Right cardiac atrium (tissue), 5 donors: ENCODE results near the gene KLK2. TPM values are rescaled to one million over a fixed set of nuclear protein-coding genes. Genes with fewer than 3 reads are reported as not detected.
A peak's percentile ranks its signal among the peaks of the same experiment; 100 is the strongest.

Experiments
- ATAC-seq, 2 donors: fragments of 200-7000 bp; cut with Tn5 transposase; one replicate each; pipeline versions ENCODE4 v1.8.0 to v1.9.1; 2020; ENCODE audit warnings: moderate library complexity in 2 of 2, mild to moderate bottlenecking in 1 of 2
- DNase-seq, 3 donors: peaks; one replicate each; pipeline ENCODE4 v3.0.0-alpha.2; 2020
- H3K27ac ChIP-seq: one replicate; pipeline ENCODE4 v1.5.1; 2013; ENCODE audit warnings: mild to moderate bottlenecking, low read length, control low read depth, moderate library complexity
- H3K27me3 ChIP-seq: one replicate; pipeline ENCODE4 v1.6.1; 2013; ENCODE audit not compliant: control insufficient read depth, insufficient read depth
- H3K4me1 ChIP-seq: one replicate; pipeline ENCODE4 v1.6.1; 2013; ENCODE audit warnings: low read length; ENCODE audit not compliant: control insufficient read depth, insufficient read depth
- H3K4me3 ChIP-seq: one replicate; pipeline ENCODE4 v1.5.1; 2013; ENCODE audit warnings: low read length, control low read depth
- H3K9me3 ChIP-seq: one replicate; pipeline ENCODE4 v1.6.1; 2013; ENCODE audit warnings: low read length; ENCODE audit not compliant: control insufficient read depth
- WGBS: extraction: QIAGEN DNeasy Blood & Tissue Kit; methylation state at CpG from one replicate; pipeline ENCODE4 v1.1.7; 2013; 5-methylcytosine and 5-hydroxymethylcytosine counted together
- intact Hi-C, 4 donors: fragments of 100-400 bp; cut with DNase I; formaldehyde crosslinking; loops; one replicate each; pipeline versions ENCODE4 v1.11.0 to v1.14.0; 2022 to 2023
- polyA plus RNA-seq: library from polyadenylated mRNA; stranded (reverse); fragments of 200-250 nt; gene quantifications from one replicate; pipeline ENCODE4 v1.2.3, GENCODE V29; 2013
- total RNA-seq, 4 donors: library from RNA; stranded (reverse); fragmentation: NEBNext Ultra II Directional; extraction: Animal tissue kit (Norgen Biotek cat#: 25700); gene quantifications; one replicate each; pipeline ENCODE4 v1.2.1, GENCODE V29; 2021
- donor health status: healthy with polysubstance abuse.
- donor health status: DM: no; HTN: yes; CAD: no.
- donor health status: DM: no; HTN: no; CAD: no.
- donor health status: DM: no; HTN: yes; CAD: no; lungs with severe emphysema.
- donor health status: DM: yes; HTN: yes; CAD: no.

The KLK2 gene
- total and polyA plus RNA-seq, 5 donors: not detected

DNA sequence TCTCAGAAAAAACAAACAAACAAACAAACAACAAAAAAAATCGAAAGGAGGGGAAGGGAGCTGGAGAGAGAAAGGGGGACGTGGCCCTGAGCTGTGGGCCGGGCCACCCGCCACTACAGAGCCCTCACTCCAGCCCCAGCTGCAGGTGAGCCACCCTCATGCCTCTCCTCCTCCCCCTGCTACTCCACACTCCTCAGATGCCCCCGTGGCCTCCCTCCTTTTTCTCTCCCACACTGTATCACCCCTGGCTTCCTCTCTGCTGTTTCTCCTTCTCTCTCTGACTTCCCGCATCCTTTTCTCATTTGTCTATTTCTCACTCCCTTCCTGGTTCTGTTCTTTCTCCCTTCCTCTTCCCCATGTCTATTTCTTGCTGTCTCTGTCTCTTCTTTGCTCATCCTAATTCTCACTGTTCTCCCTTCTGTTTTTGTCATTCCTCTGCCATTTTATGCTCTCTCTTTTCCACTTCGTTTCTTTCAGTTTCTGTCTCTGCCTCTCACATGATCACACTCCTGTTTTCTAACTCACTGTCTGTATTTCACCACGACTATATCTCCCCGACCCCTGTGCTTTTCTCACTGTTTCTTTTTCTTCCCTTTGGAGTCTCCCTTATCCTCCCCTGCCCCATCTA, 2.7 kb downstream of the KLK2 start:
- intact Hi-C loops: no loop called here
- Histone ChIP-seq H3K27ac (no peak overlapping the region), H3K27me3 (peaks cover 4% of the 10 kb centered on the region), H3K9me3 (no peaks in the 10 kb centered on the region), H3K4me3 (no peak overlapping the region), H3K4me1 (no peaks in the 10 kb centered on the region)
- ATAC-seq: no peak
- no peak for DNase-seq
- 37% methylated on average over 9 of the region's 9 CpGs for WGBS

DNA sequence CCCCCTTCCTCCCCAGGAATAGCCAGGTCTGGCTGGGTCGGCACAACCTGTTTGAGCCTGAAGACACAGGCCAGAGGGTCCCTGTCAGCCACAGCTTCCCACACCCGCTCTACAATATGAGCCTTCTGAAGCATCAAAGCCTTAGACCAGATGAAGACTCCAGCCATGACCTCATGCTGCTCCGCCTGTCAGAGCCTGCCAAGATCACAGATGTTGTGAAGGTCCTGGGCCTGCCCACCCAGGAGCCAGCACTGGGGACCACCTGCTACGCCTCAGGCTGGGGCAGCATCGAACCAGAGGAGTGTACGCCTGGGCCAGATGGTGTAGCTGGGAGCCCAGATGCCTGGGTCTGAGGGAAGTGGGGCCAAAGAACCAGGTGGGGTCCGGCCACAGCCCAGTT, 3.2 kb downstream of the KLK2 start:
- ATAC-seq (no peak), DNase-seq (no peak)
- Histone ChIP-seq H3K27me3 (no peaks in the 10 kb centered on the region), H3K4me1 (no peaks in the 10 kb centered on the region), H3K4me3 (no peak overlapping the region), H3K27ac (no peak overlapping the region), H3K9me3 (no peaks in the 10 kb centered on the region)
- intact Hi-C loops: no loop called here
- WGBS: 59% methylated on average over 7 of the region's 7 CpGs

GRCh38 chr19:50877338-50877737, 4.1 kb downstream of the KLK2 start:
- Histone ChIP-seq H3K27ac (no peak overlapping the region), H3K4me3 (no peak overlapping the region), H3K4me1 (no peaks in the 10 kb centered on the region), H3K27me3 (no peaks in the 10 kb centered on the region), H3K9me3 (no peaks in the 10 kb centered on the region)
- ATAC-seq (peak in 1 of 2 donors; percentile 10), DNase-seq (no peak)
- intact Hi-C loops: no loop called here
- 22% methylated on average over 8 of the region's 8 CpGs for WGBS

DNA sequence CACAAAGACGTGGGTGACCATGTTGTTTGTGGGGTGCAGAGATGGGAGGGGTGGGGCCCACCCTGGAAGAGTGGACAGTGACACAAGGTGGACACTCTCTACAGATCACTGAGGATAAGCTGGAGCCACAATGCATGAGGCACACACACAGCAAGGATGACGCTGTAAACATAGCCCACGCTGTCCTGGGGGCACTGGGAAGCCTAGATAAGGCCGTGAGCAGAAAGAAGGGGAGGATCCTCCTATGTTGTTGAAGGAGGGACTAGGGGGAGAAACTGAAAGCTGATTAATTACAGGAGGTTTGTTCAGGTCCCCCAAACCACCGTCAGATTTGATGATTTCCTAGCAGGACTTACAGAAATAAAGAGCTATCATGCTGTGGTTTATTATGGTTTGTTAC, 5.6 kb downstream of the KLK2 start:
- DNase-seq (no peak), ATAC-seq (no peak)
- Histone ChIP-seq H3K9me3 (no peaks in the 10 kb centered on the region), H3K4me1 (no peaks in the 10 kb centered on the region), H3K4me3 (no peak overlapping the region), H3K27me3 (no peaks in the 10 kb centered on the region), H3K27ac (no peak overlapping the region)
- intact Hi-C loops: no loop called here
- 40% methylated on average over 5 of the region's 5 CpGs for WGBS

DNA sequence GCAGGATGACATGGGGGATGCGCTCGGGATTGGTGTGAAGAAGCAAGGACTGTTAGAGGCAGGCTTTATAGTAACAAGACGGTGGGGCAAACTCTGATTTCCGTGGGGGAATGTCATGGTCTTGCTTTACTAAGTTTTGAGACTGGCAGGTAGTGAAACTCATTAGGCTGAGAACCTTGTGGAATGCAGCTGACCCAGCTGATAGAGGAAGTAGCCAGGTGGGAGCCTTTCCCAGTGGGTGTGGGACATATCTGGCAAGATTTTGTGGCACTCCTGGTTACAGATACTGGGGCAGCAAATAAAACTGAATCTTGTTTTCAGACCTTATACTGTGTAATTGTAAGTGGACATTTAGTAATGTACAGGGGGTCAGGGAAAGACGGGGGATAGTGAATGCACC, 7.0 kb downstream of the KLK2 start:
- ATAC-seq: no peak
- no peaks in the 10 kb centered on the region for H3K27me3 ChIP-seq
- no peak overlapping the region for H3K4me3 ChIP-seq
- WGBS: 80% methylated on average over 5 of the region's 5 CpGs
- H3K27ac ChIP-seq: no peak overlapping the region
- intact Hi-C loops: no loop called here
- H3K4me1 ChIP-seq: no peaks in the 10 kb centered on the region
- no peak for DNase-seq
- no peaks in the 10 kb centered on the region for H3K9me3 ChIP-seq

GRCh38 chr19:50882188-50882587, 8.9 kb downstream of the KLK2 start:
- no peak for ATAC-seq
- H3K27me3 ChIP-seq: no peaks in the 10 kb centered on the region
- intact Hi-C loops: no loop called here
- DNase-seq: no peak
- no peaks in the 10 kb centered on the region for H3K4me1 ChIP-seq
- H3K9me3 ChIP-seq: no peaks in the 10 kb centered on the region
- H3K27ac ChIP-seq: no peak overlapping the region
- 57% methylated on average over 3 of the region's 3 CpGs for WGBS
- no peak overlapping the region for H3K4me3 ChIP-seq

DNA sequence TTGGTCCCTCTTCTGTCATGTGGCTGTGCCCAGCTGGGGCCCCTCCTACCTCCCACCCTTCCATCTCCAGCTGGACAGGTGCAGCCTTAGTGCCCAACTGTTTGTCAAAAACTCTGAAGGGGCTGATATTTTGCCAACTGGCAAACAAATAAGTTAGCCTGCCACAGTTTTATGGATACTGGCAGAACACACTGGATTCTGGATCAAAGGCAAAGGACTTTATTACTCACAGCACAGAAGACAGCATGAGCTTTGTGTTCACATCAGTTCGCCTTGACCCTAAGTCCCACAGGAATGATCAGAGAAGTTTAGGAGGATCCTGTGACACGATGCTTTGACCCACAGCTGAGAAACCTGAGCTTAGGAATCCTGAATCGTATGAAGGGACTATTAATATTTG, 16.4 kb downstream of the KLK2 start:
- H3K27me3 ChIP-seq: no peaks in the 10 kb centered on the region

DNA sequence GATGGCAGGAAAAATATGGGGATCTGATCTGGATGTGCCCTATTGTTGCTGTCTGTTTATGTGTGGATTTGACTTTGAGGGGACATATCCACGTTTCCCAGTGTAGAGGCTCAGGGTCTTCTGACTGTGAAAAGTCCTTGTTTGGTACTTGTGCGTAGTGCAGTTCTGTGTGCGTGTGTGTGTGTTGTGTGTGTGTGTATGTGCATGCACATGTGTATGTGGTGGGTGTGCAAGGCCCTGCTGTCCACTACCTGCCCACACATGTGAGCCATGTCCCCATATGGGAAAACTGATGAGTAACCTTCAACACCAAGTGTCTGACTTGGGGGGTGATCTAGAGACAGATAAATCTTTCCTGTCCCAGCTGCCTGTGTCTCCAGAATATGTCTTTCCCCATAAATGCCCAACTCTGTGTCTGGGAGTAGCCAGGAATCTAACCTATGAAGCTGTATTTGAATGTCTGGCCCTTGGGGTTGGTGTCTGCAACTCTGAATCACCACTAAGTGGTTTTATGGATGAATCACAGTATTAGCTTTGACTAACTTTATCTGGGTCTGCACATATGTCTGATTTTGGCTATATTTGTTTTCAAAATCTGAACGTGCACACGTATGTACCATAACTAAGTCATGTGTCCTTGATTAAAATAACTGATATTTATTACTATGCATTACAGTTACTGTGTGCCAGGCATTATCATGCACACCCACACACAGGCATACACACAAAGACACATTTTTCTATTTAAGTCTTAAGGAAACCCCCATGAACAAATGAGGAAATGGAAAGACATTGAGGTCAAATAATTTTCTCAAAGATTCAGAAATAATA, 17.4 kb downstream of the KLK2 start:
- ATAC-seq (no peak), DNase-seq (no peak)
- Histone ChIP-seq H3K9me3 (no peaks in the 10 kb centered on the region), H3K4me1 (no peaks in the 10 kb centered on the region), H3K27me3 (no peaks in the 10 kb centered on the region), H3K27ac (no peak overlapping the region), H3K4me3 (no peak overlapping the region)
- intact Hi-C loops: no loop called here
- WGBS: 63% methylated on average over 5 of the region's 5 CpGs

More for the DNA sequence above, 16.4 kb downstream of the KLK2 start:
- H3K9me3 ChIP-seq: no peaks in the 10 kb centered on the region
- no peaks in the 10 kb centered on the region for H3K4me1 ChIP-seq
- DNase-seq (no peak), ATAC-seq (no peak)
- H3K4me3 ChIP-seq: no peak overlapping the region
- no peak overlapping the region for H3K27ac ChIP-seq
- WGBS: 53% methylated on average over 3 of the region's 3 CpGs
- intact Hi-C loops: no loop called here

GRCh38 chr19:50891253-50891625, 18.0 kb downstream of the KLK2 start:
- DNase-seq (no peak), ATAC-seq (no peak)
- Histone ChIP-seq H3K27ac (no peak overlapping the region), H3K4me1 (no peaks in the 10 kb centered on the region), H3K4me3 (no peak overlapping the region), H3K9me3 (no peaks in the 10 kb centered on the region), H3K27me3 (no peaks in the 10 kb centered on the region)
- 85% methylated on average over 5 of the region's 5 CpGs for WGBS
- intact Hi-C loops: no loop called here

DNA sequence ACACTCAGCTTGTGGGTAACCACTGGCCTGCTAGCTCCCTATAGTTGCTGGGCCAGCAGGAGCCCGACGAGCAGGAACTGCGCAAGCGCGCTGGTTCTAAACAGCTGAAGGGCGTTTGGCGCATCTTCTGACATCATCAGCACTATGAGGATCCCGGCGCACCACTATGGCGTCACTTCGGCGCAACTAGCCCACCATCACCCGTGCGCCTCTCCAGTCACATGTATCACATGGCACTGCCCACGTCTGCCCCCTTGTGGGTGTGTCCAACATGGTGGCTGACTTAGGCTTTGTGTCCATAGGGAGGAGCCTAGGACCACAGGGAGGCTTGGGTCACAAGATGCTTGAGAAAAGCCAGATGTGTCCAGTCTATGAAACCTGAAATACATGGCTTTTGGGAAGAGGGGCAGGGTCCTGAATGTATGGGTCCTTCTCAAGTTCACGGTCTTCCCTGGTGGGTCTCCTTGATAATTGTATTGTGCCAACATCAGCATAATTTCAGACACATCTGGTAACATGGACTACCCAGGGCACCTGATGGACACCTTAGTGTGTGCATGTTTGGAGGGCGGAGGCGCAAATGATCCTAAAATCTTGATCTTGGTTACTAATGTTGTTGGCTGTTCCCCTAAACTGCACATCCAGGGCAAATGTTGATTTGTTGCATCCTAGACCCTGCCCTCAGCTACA, 20.0 kb downstream of the KLK2 start:
- no peaks in the 10 kb centered on the region for H3K4me1 ChIP-seq
- intact Hi-C loops: no loop called here
- DNase-seq (no peak), ATAC-seq (no peak)
- no peak overlapping the region for H3K27ac ChIP-seq
- WGBS: 86% methylated on average over 18 of the region's 18 CpGs
- H3K27me3 ChIP-seq: no peaks in the 10 kb centered on the region
- H3K4me3 ChIP-seq: no peak overlapping the region
- H3K9me3 ChIP-seq: no peaks in the 10 kb centered on the region
